UCSD-AML1 (cell line): Measurements from ENCODE around the gene N4BP2.

Experiments used
- DNase-seq: peaks from one replicate; lab custom pipeline; 2025; ENCODE audit not compliant: unreplicated experiment; lab: John Stamatoyannopoulos, UW

N4BP2 gene

DNA sequence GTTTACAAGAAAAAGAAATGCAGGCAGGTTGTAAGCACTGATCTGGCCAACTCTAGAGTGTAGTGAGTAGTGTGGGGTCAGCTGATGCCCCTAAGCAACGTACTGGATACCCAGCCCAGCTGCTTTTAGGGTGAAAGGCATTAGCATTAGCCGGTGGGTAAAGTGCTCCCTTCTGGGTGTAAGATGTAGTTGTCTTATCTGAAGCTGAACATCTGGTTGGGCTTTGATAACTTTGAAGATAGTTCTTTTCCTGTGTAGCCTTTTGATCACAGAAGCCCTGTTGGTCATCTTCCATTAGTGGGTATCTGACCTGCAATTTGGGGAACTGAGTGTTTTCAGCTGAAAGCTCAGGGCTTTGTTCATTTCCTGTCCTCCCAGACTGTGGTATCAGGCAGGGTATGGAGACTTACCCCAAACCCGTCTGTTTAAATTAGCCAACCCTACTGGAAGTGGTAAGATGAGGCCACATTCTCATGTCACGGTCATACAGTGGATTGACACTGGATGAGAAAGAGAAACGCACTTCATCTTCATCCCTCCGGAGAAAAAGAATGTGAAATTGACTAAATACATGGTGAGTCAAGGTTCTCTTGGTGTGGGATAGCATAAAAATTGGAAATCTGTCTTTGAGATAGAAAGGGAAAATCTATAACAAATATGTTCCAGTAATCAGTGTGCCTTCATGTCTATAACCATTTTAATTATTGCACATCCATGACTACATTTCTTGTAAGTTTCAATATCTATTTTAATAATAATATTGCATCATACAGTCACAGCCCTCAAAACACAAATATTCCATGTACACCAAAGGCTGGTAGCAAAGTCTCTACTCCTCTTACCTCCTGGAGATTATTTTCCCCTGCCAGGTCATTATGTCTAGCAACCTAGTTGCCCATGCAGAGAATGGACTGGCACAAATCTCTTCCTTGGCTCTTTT is 148.9 kb downstream of the N4BP2 start:
- DNase-seq, result peak; percentile 50

DNA sequence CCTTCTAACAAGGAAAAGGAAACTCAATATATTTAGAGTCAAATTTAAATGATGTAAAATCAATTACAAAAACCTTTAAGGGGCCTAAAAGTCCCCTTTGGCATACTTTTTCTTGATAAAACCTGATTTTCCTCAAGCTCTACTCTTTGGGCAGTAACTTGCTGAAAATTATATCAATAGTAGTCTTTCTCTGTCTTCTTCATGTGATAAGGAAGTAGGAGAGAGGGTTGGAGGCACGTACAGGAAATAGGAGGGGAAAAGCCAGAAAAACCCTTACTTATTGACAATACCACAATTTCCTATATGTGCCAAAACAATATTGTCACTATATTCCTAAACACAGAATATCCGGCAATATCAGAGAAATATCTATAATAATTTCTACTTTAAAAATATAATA is 149.8 kb downstream of the N4BP2 start:
- no peak for DNase-seq
